Fibroblast of peridontal ligament (primary cell): Measurements from ENCODE around the gene FYN.

Experiments used
- DNase-seq: peaks from one replicate; pipeline ENCODE4 v3.0.0-alpha.2; 2010; ENCODE audit errors: extremely low read depth

FYN gene

GRCh38 chr6:111631903-111632460 is 241.3 kb downstream of the FYN start:
- DNase-seq, result no peak

DNA sequence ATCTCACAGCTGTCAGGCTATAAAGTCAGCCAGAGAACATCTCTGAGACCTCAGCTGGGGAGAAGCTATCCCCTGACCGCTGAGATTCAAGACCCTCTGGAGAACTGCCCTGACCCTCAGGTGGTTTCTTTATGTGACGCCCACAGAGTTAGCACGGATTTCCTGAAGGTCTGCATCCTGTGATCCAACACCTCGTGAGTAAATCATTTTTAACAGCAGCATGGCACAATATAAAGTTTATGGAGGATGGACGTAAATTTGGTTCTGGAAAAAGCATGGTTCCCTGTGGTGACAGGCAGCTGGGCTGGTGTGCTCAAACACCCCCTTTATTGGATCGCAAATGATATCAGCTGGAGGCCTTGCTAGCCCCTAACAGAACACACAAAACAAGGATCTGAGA is 242.2 kb downstream of the FYN start:
- no peak for DNase-seq

GRCh38 chr6:111628142-111628850 is 245.0 kb downstream of the FYN start:
- DNase-seq, result peak; percentile 93

GRCh38 chr6:111626441-111626840 is 246.8 kb downstream of the FYN start:
- DNase-seq, result no peak

DNA sequence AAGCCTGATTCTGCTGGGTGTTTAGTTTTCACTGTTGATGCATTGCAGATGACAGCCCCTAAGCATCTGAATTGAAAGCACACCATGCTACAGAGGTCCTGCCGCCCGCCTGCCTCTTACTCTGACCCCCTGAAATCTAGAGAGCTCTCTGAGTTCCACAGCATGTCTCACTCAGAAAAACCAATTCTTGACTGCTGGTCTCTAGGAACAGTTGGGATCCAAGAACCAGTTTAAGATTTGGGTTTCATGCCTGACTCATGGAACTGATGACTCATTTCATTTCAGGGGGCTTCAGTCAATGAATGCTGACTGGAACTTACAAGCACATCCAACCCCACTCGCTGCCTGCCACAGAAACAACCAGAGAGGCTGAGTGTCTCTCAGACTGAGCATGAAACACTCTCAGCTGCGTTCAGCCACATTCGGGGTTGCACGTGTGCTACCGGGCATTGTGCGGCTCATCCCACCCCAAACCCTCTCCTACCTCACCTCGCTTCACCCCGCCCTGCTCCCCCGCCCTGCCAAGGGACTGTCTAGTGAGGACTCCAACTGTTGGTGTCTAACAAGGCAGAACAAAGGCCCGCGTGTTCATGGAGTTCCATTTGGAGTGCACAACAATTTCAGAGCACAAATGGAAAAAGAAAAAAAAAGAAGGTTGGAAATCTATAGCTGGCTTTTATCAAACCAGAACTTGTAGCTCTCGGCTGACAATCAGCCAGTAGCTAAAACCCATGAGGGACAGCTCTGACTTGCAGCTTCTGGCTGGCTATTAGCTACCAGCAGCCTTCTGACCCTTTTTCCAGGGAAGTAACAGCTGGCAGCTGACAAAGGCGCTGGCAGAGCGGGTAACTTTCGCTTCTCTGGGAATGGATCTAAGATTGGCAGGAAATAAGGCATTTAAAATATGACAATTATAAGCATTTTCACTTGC is 247.5 kb downstream of the FYN start:
- peak; percentile 89 for DNase-seq

DNA sequence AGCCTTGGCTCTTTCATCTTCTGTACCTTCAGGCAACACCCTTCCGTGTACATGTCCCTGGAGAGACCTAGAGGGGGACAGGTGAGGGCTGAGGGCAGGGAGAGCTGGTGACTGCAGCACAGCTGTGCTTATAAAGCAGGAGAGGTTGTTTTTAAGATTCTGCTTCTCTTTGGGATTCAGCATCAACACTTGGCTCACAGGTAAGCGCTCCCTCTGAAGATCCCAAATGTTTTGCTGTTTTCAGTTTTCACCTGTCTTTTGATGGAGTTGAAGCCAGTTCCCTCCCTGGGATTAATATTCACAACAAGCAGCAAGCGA is 248.2 kb downstream of the FYN start:
- no peak for DNase-seq

DNA sequence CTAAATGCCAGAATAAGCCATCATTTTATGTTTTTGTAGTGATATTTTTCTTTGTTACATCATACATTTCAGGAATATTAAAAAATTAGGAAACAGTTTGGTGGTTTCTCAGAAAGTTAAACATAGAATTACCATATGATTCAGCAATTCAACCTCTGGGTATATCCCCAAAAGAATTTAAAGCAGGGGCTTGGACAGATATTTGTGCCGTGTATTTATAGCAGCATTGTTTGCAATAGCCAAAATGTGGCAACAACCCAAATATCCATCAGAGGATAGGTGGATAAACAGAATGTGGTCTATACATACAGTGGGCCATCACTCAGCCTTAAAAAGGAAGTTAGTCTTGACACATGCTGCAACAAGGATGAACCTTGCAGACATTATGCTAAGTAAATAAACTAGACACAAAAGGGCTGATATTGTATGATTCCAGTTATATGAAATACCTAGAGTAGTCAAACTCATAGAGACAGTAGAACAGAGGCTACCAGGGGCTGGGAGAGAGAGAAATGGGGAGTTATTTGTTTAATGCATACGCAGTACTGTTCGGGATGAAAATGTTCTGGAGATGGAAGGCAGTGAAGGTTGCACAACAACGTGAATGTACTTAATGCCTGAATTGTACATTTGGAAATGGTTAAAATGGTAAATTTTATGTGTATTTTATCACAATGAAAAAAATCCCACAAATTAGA is 248.7 kb downstream of the FYN start:
- peak; percentile 70 for DNase-seq

DNA sequence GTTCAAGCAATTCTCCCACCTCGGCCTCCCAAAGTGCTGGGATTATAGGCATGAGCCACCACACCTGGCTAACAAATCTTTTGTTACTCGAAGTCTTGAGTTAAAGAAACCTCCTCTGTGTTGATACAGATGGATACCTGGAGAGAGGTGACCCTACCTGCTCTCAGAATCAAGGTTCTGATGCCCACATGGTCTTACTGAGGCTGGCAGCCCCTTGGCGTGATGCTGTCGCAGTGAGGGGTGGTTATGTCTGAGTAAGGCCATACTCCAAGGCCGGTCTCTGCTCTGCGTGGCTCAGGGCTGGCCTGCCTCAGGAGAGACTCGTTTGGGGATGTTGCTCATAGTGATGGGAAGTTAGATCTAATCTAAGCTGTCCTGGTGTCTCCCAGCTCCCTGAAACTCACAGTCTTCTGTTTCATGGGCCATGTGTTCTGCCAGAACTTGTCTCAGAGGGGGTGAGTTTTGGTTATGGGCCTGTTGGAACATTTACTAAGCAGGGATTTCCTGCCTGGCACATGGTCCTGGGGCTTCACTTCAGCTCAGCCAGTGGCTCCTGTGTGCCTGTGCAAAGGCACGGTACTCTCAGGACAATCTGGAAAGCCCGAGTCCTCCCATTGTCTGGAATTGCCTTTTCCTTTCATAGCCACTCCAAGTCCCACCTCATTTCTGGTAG is 250.1 kb downstream of the FYN start:
- DNase-seq, result no peak

- DNase-seq, result no peak
Observed at GRCh38 chr6:111620169-111620568, 253.1 kb downstream of the FYN start.

DNA sequence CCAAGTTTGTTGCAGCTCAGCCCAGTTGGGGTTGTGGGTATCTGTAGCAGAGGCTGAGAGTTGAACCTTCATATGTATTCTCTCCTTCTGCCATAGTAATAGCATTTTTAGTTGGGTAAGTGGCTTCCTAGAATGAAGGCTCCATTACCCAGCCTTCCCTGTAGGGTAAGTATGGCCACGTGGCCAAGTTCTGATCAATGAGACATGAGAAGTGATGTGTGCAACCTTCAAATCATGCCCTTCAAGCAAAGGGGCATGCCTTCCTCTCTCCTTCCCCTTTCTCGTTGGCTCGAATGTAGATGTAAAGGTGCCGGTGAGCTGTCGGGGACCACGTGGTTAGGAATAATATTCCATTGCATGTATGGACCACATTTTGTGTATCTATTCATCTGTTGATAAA is 254.8 kb downstream of the FYN start:
- no peak for DNase-seq

DNA sequence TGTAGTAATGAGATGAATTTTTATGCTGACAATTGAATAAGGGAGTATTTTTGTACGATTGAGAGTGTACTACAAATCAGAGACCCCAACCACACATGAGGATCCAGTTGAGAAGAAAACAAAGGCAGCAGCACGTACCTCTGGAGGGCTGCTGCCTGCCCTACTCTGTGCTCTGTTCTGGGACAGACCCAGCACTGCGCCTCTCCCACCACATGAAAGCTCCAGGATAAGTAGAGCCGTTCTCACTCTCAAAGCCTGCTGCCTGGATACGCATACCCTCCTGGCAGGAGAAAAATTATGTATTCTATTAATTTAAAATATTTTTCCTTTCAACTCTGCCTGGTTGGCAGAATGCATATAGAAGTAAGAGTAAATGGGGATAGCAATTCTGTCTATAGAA is 256.1 kb downstream of the FYN start:
- DNase-seq, result no peak

- DNase-seq, result no peak
Observed at GRCh38 chr6:111615916-111616612, 257.2 kb downstream of the FYN start.

- DNase-seq, result no peak
Observed at GRCh38 chr6:111614833-111615582, 258.2 kb downstream of the FYN start.

GRCh38 chr6:111612379-111612778 is 260.9 kb downstream of the FYN start:
- DNase-seq, result no peak

- no peak for DNase-seq
Observed at GRCh38 chr6:111610548-111611172, 262.6 kb downstream of the FYN start.
